Esophagus squamous epithelium (tissue), 4 donors: Measurements from ENCODE around the gene NRP2.

Experiments
- CTCF ChIP-seq, 6 experiments: fragments of 450-650 bp in 4 of 6; fragments of 200-600 bp in 2 of 6; sonication (generic) in 2 of 6; IDR thresholded peaks; one replicate each; pipeline ENCODE4 v1.5.1; 2016 to 2019; ENCODE audit warnings: antibody characterized with exemption in 6 of 6, mild to moderate bottlenecking in 4 of 6, moderate library complexity in 4 of 6
- POLR2A ChIP-seq, 4 donors: fragments of 450-650 bp; IDR thresholded peaks; one replicate each; pipeline ENCODE4 v1.6.1; 2017; ENCODE audit warnings: antibody characterized with exemption in 4 of 4, mild to moderate bottlenecking in 4 of 4, moderate library complexity in 3 of 4

GRCh38 chr2:205732314-205732713, 50.0 kb downstream of the NRP2 start:
- TF ChIP-seq CTCF (IDR thresholded peaks at IDR 0.05) (no peak), POLR2A (IDR thresholded peaks at IDR 0.05) (no peak)
